MM.1S (cell line): Measurements from ENCODE around the gene RAB9A.

Experiments used
- EZH2 ChIP-seq: fragments of 300-600 bp; sonication (generic); optimal IDR thresholded peaks from 2 replicates; pipeline ENCODE3; 2017; ENCODE audit warnings: low read depth, mild to moderate bottlenecking, antibody characterized with exemption, low read length, mixed read lengths
- EZH2phosphoT487 ChIP-seq: fragments of 300-600 bp; sonication (generic); IDR thresholded peaks from 2 replicates; pipeline ENCODE4 v1.6.1; 2018; ENCODE audit warnings: antibody characterized with exemption, low read length
- TF ChIP-seq, protein P1 (sequence below): fragments of 300-600 bp; sonication (generic); IDR thresholded peaks from 2 replicates; pipeline ENCODE4 v1.5.1; 2016; ENCODE audit warnings: antibody characterized with exemption, low read length, mixed read lengths

DNA sequence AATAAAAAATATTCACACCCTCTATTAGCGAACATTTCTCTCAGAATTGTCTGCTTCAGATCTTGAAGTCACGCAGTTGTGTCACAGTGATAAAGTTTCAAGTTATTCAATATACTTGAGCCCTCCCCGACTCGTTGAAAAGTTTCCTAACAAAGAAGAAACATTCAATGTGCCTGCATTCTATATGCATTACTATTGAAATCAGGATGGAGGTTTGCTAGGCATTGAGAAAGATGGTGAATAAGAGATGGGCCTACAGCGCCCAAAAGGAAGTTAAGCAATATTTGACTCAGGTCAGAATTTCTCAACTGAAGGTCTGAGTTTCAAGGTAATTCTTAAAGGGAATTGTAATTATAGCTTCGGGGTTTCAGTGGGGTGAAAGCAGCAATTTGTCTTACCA is 29.9 kb upstream of the RAB9A start:
- TF ChIP-seq, protein P1, sequence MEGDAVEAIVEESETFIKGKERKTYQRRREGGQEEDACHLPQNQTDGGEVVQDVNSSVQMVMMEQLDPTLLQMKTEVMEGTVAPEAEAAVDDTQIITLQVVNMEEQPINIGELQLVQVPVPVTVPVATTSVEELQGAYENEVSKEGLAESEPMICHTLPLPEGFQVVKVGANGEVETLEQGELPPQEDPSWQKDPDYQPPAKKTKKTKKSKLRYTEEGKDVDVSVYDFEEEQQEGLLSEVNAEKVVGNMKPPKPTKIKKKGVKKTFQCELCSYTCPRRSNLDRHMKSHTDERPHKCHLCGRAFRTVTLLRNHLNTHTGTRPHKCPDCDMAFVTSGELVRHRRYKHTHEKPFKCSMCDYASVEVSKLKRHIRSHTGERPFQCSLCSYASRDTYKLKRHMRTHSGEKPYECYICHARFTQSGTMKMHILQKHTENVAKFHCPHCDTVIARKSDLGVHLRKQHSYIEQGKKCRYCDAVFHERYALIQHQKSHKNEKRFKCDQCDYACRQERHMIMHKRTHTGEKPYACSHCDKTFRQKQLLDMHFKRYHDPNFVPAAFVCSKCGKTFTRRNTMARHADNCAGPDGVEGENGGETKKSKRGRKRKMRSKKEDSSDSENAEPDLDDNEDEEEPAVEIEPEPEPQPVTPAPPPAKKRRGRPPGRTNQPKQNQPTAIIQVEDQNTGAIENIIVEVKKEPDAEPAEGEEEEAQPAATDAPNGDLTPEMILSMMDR = no peak
- TF ChIP-seq EZH2 (no peak), EZH2phosphoT487 (no peak)
